Measurements from ENCODE around the gene UTY.

The UTY gene

DNA sequence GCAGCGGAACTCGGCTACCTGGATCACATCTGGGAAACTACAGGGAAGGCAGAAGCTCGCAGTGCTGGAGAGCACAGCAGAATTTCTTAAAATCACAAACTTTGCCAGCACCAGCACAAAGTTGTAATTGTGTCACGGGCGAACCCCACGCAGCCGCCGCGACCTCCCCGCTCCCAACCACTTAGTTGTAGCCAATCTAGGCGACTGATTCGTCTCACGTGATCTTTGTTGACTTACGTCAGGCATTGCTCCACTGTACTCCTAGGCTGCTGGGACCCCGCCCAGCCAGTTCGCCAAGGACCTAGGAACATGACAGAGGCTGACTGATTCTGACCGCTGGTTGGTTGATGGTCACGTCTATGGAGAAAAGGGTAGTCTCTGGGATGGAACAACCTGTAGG, at the start of gene UTY:
Gene UTY (minus strand): TSS at position 206 of the 400 bp plus-strand sequence. CDS start 368 bp downstream, outside the sequence.
- Histone ChIP-seq H3K4me3 (ENCODE audit: low read depth in 1 of 5, low read length in 5 of 5) (no peak within 1 kb of the TSS), H3K27me3 (ENCODE audit: control insufficient read depth in 5 of 5, insufficient read depth in 4 of 5, low read length in 5 of 5) (no peaks in the 10 kb centered on the region), H3K27ac (ENCODE audit: low read depth, low read length) (no peak within 1 kb of the TSS), H3K9ac (ENCODE audit: low read length in 5 of 5) (no peak within 1 kb of the TSS), H3K4me1 (ENCODE audit: control insufficient read depth in 5 of 5, insufficient read depth in 5 of 5, low read length in 5 of 5) (no peaks in the 10 kb centered on the region), H3K36me3 (ENCODE audit: control insufficient read depth in 5 of 5, insufficient read depth in 5 of 5, low read length in 5 of 5) (no peaks in the 10 kb centered on the region), H3K9me3 (ENCODE audit: control insufficient read depth in 5 of 5, low read length in 5 of 5) (no peaks in the 10 kb centered on the region)

DNA sequence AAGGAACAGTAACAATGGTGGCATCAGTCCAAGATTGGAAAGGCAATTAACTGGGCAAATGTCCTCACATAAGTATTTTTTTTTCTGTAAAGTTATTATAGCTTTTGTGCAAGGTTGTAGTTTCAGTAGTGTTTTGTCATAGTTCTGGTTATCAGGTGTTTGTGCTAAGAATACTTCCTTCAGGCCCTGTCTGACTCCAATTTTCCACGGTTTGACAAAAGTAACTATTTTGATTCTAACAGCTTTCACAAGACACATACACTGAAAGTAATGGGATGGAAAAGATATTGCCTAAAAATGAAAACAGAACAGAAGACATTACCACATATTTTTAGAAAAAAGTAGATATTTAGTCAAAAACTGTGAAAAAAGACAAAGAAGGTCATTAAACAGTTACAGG, 40.6 kb upstream of the UTY start:
- no peak overlapping the region for H3K9ac ChIP-seq (ENCODE audit: low read length in 5 of 5)
- H3K4me1 ChIP-seq (ENCODE audit: control insufficient read depth in 5 of 5, insufficient read depth in 5 of 5, low read length in 5 of 5) = no peaks in the 10 kb centered on the region
- no peaks in the 10 kb centered on the region for H3K36me3 ChIP-seq (ENCODE audit: control insufficient read depth in 5 of 5, insufficient read depth in 5 of 5, low read length in 5 of 5)
- H3K27me3 ChIP-seq (ENCODE audit: control insufficient read depth in 5 of 5, insufficient read depth in 4 of 5, low read length in 5 of 5) = no peaks in the 10 kb centered on the region
- H3K4me3 ChIP-seq (ENCODE audit: low read depth in 1 of 5, low read length in 5 of 5) = no peak overlapping the region
- no peak overlapping the region for H3K27ac ChIP-seq (ENCODE audit: low read depth, low read length)
- no peaks in the 10 kb centered on the region for H3K9me3 ChIP-seq (ENCODE audit: control insufficient read depth in 5 of 5, low read length in 5 of 5)

DNA sequence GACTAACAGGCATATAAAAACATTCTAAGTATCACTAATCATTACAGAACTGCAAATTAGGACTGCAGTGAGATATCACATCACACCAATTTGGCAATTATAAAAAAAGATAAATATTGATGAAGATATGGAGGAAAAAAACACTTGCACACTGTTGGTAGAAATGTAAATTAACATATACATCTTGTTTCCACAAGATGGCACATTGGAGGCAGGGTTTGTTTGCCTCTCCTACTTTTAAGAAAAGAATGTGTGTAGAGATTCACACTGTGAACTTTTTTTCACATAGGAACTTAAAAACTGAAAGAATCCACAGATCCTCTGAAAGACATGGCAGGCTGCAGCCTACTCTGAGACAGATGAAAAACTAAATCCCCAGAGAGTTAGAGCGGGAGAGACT, 21.4 kb upstream of the UTY start:
- H3K27me3 ChIP-seq (ENCODE audit: control insufficient read depth in 5 of 5, insufficient read depth in 4 of 5, low read length in 5 of 5) = no peaks in the 10 kb centered on the region
- no peaks in the 10 kb centered on the region for H3K9me3 ChIP-seq (ENCODE audit: control insufficient read depth in 5 of 5, low read length in 5 of 5)
- H3K9ac ChIP-seq (ENCODE audit: low read length in 5 of 5) = no peak overlapping the region
- H3K4me3 ChIP-seq (ENCODE audit: low read depth in 1 of 5, low read length in 5 of 5) = no peak overlapping the region
- no peaks in the 10 kb centered on the region for H3K4me1 ChIP-seq (ENCODE audit: control insufficient read depth in 5 of 5, insufficient read depth in 5 of 5, low read length in 5 of 5)
- H3K36me3 ChIP-seq (ENCODE audit: control insufficient read depth in 5 of 5, insufficient read depth in 5 of 5, low read length in 5 of 5) = no peaks in the 10 kb centered on the region
- no peak overlapping the region for H3K27ac ChIP-seq (ENCODE audit: low read depth, low read length)

DNA sequence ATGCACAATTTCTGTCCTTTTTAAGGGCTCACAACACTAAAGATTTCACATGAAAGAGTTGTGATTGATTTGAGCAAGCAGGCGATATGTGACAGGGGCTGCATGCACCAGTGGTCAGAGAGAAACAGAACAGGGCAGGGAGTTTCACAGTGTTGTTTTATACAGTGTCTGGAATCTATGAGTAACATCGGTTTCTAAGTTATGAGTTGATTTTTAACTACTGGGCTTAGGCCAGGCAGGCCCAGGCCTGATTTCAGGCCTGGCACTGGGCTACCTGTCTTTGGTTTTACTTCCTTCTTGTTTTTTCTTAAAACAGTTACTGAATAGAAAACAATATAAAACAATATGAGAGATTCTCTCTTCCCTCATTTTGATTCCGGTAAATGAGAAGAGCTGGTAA, 13.9 kb upstream of the UTY start:
- Histone ChIP-seq H3K27ac (ENCODE audit: low read depth, low read length) (no peak overlapping the region), H3K9me3 (ENCODE audit: control insufficient read depth in 5 of 5, low read length in 5 of 5) (no peaks in the 10 kb centered on the region), H3K27me3 (ENCODE audit: control insufficient read depth in 5 of 5, insufficient read depth in 4 of 5, low read length in 5 of 5) (no peaks in the 10 kb centered on the region), H3K9ac (ENCODE audit: low read length in 5 of 5) (no peak overlapping the region), H3K4me3 (ENCODE audit: low read depth in 1 of 5, low read length in 5 of 5) (no peak overlapping the region), H3K36me3 (ENCODE audit: control insufficient read depth in 5 of 5, insufficient read depth in 5 of 5, low read length in 5 of 5) (no peaks in the 10 kb centered on the region), H3K4me1 (ENCODE audit: control insufficient read depth in 5 of 5, insufficient read depth in 5 of 5, low read length in 5 of 5) (no peaks in the 10 kb centered on the region)

DNA sequence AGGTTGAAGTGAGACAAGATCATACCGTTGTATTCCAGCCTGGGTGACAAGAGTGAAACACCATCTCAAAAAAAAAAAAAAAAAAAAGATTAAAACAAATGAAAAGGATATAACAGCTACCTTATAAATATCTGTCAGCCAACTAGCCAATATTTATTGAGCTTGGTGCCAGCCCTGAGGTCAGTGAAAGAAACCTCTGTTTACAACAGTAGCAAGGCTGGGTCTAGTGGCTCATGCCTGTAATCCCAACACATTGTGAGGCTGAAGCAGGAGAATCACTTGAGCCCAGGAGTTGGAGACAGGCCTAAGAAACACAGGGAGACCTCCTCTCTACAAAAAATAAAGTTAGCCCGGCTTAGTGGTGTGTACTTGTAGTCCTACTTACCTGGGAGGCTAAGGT, 12.6 kb upstream of the UTY start:
- no peak overlapping the region for H3K9ac ChIP-seq (ENCODE audit: low read length in 5 of 5)
- no peaks in the 10 kb centered on the region for H3K36me3 ChIP-seq (ENCODE audit: control insufficient read depth in 5 of 5, insufficient read depth in 5 of 5, low read length in 5 of 5)
- H3K9me3 ChIP-seq (ENCODE audit: control insufficient read depth in 5 of 5, low read length in 5 of 5) = no peaks in the 10 kb centered on the region
- no peak overlapping the region for H3K4me3 ChIP-seq (ENCODE audit: low read depth in 1 of 5, low read length in 5 of 5)
- no peaks in the 10 kb centered on the region for H3K27me3 ChIP-seq (ENCODE audit: control insufficient read depth in 5 of 5, insufficient read depth in 4 of 5, low read length in 5 of 5)
- no peak overlapping the region for H3K27ac ChIP-seq (ENCODE audit: low read depth, low read length)
- no peaks in the 10 kb centered on the region for H3K4me1 ChIP-seq (ENCODE audit: control insufficient read depth in 5 of 5, insufficient read depth in 5 of 5, low read length in 5 of 5)

DNA sequence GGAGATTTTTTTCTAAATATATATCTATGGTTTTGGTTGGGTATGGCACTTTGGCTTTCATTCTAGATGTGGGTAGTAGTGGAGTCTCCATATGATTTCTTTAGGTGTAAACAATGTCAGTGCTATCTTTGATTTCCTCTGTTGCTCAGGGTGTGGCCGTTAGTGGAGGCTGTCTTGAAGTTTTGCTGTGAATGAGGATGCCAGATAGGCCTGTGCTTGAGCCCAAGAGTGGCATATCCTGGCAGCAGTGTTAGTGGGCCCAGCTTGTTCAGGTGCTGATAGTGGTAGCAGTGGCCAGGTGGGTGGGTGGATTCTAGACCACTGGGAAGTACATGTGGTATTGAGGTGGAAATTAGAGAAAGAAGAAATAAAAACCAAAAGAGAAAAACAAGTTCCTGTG, 8.9 kb upstream of the UTY start:
- no peak overlapping the region for H3K4me3 ChIP-seq (ENCODE audit: low read depth in 1 of 5, low read length in 5 of 5)
- H3K9me3 ChIP-seq (ENCODE audit: control insufficient read depth in 5 of 5, low read length in 5 of 5) = no peaks in the 10 kb centered on the region
- H3K4me1 ChIP-seq (ENCODE audit: control insufficient read depth in 5 of 5, insufficient read depth in 5 of 5, low read length in 5 of 5) = no peaks in the 10 kb centered on the region
- no peak overlapping the region for H3K27ac ChIP-seq (ENCODE audit: low read depth, low read length)
- no peaks in the 10 kb centered on the region for H3K36me3 ChIP-seq (ENCODE audit: control insufficient read depth in 5 of 5, insufficient read depth in 5 of 5, low read length in 5 of 5)
- no peaks in the 10 kb centered on the region for H3K27me3 ChIP-seq (ENCODE audit: control insufficient read depth in 5 of 5, insufficient read depth in 4 of 5, low read length in 5 of 5)
- H3K9ac ChIP-seq (ENCODE audit: low read length in 5 of 5) = no peak overlapping the region

DNA sequence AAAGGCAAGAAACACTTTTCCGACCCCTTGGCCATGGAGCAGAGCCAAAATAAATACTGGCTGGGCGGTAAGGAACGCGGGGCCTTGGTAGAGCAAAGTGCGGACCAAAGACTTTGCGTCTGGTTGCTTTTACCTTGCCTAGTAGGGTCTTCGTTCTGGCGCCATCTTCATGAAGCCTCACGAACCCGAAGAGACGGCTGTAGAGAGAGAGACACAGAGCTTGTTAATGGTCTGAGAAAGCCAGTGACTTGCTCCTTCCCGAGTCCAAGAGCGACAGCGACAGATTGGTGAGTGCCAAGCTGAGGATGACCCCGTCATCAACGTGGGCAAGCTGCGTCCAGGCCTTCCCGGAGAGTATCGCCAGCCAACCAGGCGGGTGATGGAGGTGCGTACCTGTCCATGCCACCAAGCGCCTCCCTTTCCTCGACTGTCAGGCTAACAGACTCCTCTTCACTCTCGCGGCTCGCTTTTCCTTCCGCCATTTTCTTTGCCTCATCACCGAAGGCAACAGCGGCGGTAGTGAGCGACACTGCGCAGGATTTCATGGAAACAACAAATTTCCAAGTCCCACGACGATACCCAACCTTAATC, 617 bp downstream of the UTY start:
- H3K4me1 ChIP-seq (ENCODE audit: control insufficient read depth in 5 of 5, insufficient read depth in 5 of 5, low read length in 5 of 5) = no peaks in the 10 kb centered on the region
- no peak overlapping the region for H3K27ac ChIP-seq (ENCODE audit: low read depth, low read length)
- no peak overlapping the region for H3K4me3 ChIP-seq (ENCODE audit: low read depth in 1 of 5, low read length in 5 of 5)
- no peaks in the 10 kb centered on the region for H3K27me3 ChIP-seq (ENCODE audit: control insufficient read depth in 5 of 5, insufficient read depth in 4 of 5, low read length in 5 of 5)
- no peaks in the 10 kb centered on the region for H3K9me3 ChIP-seq (ENCODE audit: control insufficient read depth in 5 of 5, low read length in 5 of 5)
- H3K9ac ChIP-seq (ENCODE audit: low read length in 5 of 5) = no peak overlapping the region
- no peaks in the 10 kb centered on the region for H3K36me3 ChIP-seq (ENCODE audit: control insufficient read depth in 5 of 5, insufficient read depth in 5 of 5, low read length in 5 of 5)

DNA sequence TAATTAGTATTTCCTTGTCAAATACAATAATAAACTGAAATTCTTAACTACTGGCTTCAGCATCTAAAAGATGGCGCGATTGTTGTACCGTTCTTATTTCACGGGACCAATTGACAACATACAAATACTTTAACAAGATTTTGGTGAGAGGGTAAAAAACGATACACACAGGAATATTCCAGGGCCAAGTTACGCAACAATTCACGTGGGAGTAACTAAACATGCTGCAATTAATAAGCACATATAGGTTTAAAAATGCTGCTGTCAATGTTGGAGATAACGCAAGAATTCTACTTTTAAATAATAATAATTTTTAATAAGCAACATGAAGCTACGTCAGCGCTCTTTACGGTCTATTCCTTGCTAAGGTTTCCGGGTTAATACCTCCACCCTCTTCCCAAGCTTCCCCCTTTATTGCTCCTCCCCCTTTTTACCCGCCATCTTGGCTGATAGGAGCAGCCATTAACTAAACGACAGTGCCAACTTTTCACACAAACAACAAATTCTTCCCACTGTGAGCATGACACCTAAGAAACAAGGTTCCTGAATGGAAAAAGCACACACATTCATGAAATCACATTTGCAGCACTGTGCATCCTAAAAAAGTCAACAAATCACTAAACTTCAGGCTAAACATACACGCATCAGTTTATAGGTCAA, 1.6 kb downstream of the UTY start:
- Histone ChIP-seq H3K27ac (ENCODE audit: low read depth, low read length) (no peak overlapping the region), H3K36me3 (ENCODE audit: control insufficient read depth in 5 of 5, insufficient read depth in 5 of 5, low read length in 5 of 5) (no peaks in the 10 kb centered on the region), H3K4me3 (ENCODE audit: low read depth in 1 of 5, low read length in 5 of 5) (no peak overlapping the region), H3K27me3 (ENCODE audit: control insufficient read depth in 5 of 5, insufficient read depth in 4 of 5, low read length in 5 of 5) (no peaks in the 10 kb centered on the region), H3K9me3 (ENCODE audit: control insufficient read depth in 5 of 5, low read length in 5 of 5) (no peaks in the 10 kb centered on the region), H3K9ac (ENCODE audit: low read length in 5 of 5) (no peak overlapping the region), H3K4me1 (ENCODE audit: control insufficient read depth in 5 of 5, insufficient read depth in 5 of 5, low read length in 5 of 5) (no peaks in the 10 kb centered on the region)

DNA sequence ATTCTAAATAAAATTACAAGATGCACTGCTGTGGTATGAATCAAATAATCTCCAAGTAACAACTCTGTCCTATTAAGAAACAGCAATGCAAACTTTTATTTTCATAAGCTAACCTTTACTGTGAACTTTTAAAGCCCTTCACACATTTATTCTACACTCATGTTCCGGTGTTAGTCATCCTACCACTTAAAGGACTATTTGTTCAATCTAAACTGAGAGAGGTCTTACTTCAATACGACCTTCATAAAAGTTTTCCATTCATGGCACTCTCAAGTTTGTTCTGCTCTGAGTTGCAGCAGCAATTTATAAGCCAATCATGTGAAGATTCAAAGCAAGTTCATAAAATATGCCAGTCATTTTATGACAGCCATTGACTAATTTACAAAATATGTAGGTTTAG, 4.8 kb downstream of the UTY start:
- Histone ChIP-seq H3K9ac (ENCODE audit: low read length in 5 of 5) (no peak overlapping the region), H3K4me3 (ENCODE audit: low read depth in 1 of 5, low read length in 5 of 5) (no peak overlapping the region), H3K36me3 (ENCODE audit: control insufficient read depth in 5 of 5, insufficient read depth in 5 of 5, low read length in 5 of 5) (no peaks in the 10 kb centered on the region), H3K27me3 (ENCODE audit: control insufficient read depth in 5 of 5, insufficient read depth in 4 of 5, low read length in 5 of 5) (no peaks in the 10 kb centered on the region), H3K27ac (ENCODE audit: low read depth, low read length) (no peak overlapping the region), H3K9me3 (ENCODE audit: control insufficient read depth in 5 of 5, low read length in 5 of 5) (no peaks in the 10 kb centered on the region), H3K4me1 (ENCODE audit: control insufficient read depth in 5 of 5, insufficient read depth in 5 of 5, low read length in 5 of 5) (no peaks in the 10 kb centered on the region)

DNA sequence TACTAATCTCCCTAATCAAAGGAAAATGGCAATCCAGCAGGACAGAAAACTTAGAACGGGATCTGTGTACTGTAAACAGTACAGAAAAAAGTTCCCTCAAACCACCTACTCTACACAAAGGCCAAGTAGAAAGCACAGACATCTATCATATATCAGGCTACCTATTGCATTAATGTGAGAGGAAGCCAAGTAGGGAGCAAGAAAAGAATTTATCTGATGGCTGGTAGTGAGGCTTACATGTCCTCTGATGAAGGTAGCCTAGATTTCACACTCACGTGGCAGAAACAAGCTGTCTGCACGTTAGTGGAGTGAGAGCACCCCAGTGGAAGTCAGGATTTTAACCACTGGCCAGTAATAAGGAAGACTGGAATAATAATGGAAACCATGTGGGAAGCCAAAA, 28.3 kb downstream of the UTY start:
- Histone ChIP-seq H3K27ac (ENCODE audit: low read depth, low read length) (no peak overlapping the region), H3K36me3 (ENCODE audit: control insufficient read depth in 5 of 5, insufficient read depth in 5 of 5, low read length in 5 of 5) (no peaks in the 10 kb centered on the region), H3K9me3 (ENCODE audit: control insufficient read depth in 5 of 5, low read length in 5 of 5) (no peaks in the 10 kb centered on the region), H3K4me1 (ENCODE audit: control insufficient read depth in 5 of 5, insufficient read depth in 5 of 5, low read length in 5 of 5) (no peaks in the 10 kb centered on the region), H3K4me3 (ENCODE audit: low read depth in 1 of 5, low read length in 5 of 5) (no peak overlapping the region), H3K9ac (ENCODE audit: low read length in 5 of 5) (no peak overlapping the region), H3K27me3 (ENCODE audit: control insufficient read depth in 5 of 5, insufficient read depth in 4 of 5, low read length in 5 of 5) (no peaks in the 10 kb centered on the region)
